Measurements from ENCODE around the gene NEDD8. TPM values are rescaled to one million over a fixed set of nuclear protein-coding genes. Genes with fewer than 3 reads are reported as not detected.

The NEDD8 gene
- total and polyA plus RNA-seq, 9 donors: 69.7 to 301 (median 134) TPM

DNA sequence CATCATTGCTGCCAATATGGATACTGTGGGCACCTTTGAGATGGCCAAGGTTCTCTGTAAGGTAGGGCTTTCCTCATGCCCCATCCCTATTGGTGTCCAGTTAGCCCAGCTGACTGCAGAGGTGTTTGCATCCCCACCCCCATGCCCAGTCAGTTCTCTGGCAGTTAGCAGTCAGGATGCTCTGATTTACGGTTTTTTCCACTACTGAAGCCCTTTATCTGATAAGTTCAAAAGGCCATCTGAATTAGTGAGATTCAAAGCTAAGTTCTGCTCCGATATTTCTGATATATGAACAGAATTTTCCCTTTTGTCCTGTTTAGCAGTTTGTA lies 1.3 kb upstream of the NEDD8 start:
- peak overlapping the region in 1 of 2 donors; percentile 74 for H3K27ac ChIP-seq
- no peaks in the 10 kb centered on the region for H3K36me3 ChIP-seq
- peak overlapping the region; percentile 84 for H3K4me3 ChIP-seq
- H3K27me3 ChIP-seq: no peaks in the 10 kb centered on the region
- intact Hi-C loops (cut with DNase I): loop anchor here in 1 of 4 donors (5.0 kb wide), 1 partner anchor 209 kb away; the partner anchor contains the start of gene SDR39U1
- 61 to 76% (median 70%) methylated on average over 2 of the region's 2 CpGs for WGBS, 3 donors
- peaks cover 8% of the 10 kb centered on the region for H3K4me1 ChIP-seq (ENCODE audit: insufficient read depth)
- DNase-seq: no peak
- H3K9me3 ChIP-seq: no peaks in the 10 kb centered on the region
- TF ChIP-seq POLR2A (IDR thresholded peaks at IDR 0.05) (no peak), EP300 (IDR thresholded peaks at IDR 0.05) (no peak)
- TF ChIP-seq, protein P1, sequence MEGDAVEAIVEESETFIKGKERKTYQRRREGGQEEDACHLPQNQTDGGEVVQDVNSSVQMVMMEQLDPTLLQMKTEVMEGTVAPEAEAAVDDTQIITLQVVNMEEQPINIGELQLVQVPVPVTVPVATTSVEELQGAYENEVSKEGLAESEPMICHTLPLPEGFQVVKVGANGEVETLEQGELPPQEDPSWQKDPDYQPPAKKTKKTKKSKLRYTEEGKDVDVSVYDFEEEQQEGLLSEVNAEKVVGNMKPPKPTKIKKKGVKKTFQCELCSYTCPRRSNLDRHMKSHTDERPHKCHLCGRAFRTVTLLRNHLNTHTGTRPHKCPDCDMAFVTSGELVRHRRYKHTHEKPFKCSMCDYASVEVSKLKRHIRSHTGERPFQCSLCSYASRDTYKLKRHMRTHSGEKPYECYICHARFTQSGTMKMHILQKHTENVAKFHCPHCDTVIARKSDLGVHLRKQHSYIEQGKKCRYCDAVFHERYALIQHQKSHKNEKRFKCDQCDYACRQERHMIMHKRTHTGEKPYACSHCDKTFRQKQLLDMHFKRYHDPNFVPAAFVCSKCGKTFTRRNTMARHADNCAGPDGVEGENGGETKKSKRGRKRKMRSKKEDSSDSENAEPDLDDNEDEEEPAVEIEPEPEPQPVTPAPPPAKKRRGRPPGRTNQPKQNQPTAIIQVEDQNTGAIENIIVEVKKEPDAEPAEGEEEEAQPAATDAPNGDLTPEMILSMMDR (IDR thresholded peaks at IDR 0.05): no peak

DNA sequence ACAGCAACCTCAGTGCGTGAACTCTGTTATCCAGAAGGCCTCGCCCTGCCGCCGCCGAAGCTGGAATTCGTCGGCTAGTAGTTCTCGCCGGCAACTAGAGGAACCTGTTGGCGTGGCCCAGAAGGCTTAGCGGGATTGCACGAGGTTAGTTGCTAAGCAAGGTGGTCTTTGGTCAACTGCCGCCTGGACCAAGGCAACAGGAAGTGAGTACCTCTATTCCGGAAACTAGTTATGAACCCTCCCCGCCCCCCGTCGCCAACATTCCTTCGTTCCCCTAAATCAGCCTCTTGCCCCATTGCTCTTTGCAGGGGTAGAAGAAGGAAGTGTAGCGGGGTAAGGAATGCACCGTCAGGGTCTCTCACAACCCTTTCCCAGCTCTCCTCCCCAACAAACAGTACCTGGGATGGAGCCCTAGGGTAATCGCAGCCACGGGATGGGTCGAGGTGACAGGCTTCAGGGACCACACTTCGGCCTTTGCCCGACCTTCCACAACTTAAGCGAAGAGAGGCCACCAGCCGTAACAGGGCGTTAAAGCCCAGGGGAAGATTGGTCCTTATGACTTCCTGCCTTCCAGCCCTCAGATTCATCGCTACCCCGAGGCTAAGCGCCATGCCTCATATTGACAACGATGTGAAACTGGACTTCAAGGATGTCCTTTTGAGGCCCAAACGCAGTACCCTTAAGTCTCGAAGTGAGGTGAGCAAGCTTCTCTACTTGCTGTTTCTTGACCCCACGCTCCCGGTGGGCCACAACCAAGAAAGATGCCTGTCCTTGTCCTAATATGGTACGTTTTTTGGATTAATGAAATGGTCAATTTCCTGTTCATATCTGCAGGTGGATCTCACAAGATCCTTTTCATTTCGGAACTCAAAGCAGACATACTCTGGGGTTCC lies 724 bp upstream of the NEDD8 start, which contains the start of gene GMPR2:
Gene GMPR2 (plus strand): TSS at position 285 of the 893 bp plus-strand sequence. CDS start 325 bp downstream, at position 610.
- H3K9me3 ChIP-seq: no peaks in the 10 kb centered on the region
- DNase-seq: no peak
- 3 to 6% (median 3%) methylated on average over 38 of the region's 38 CpGs for WGBS, 3 donors
- H3K4me1 ChIP-seq (ENCODE audit: insufficient read depth): peaks cover 8% of the 10 kb centered on the region
- no peaks in the 10 kb centered on the region for H3K27me3 ChIP-seq
- H3K4me3 ChIP-seq: peak within 1 kb of the TSS; percentile 84
- peak within 1 kb of the TSS; percentile 74 to 79 for H3K27ac ChIP-seq
- intact Hi-C loops (cut with DNase I): loop anchor here in 1 of 4 donors (5.0 kb wide), 1 partner anchor 209 kb away; the partner anchor contains the start of gene SDR39U1
- H3K36me3 ChIP-seq: no peaks in the 10 kb centered on the region
- TF ChIP-seq POLR2A (IDR thresholded peaks at IDR 0.05) (peak; percentile 38), EP300 (IDR thresholded peaks at IDR 0.05) (no peak)

DNA sequence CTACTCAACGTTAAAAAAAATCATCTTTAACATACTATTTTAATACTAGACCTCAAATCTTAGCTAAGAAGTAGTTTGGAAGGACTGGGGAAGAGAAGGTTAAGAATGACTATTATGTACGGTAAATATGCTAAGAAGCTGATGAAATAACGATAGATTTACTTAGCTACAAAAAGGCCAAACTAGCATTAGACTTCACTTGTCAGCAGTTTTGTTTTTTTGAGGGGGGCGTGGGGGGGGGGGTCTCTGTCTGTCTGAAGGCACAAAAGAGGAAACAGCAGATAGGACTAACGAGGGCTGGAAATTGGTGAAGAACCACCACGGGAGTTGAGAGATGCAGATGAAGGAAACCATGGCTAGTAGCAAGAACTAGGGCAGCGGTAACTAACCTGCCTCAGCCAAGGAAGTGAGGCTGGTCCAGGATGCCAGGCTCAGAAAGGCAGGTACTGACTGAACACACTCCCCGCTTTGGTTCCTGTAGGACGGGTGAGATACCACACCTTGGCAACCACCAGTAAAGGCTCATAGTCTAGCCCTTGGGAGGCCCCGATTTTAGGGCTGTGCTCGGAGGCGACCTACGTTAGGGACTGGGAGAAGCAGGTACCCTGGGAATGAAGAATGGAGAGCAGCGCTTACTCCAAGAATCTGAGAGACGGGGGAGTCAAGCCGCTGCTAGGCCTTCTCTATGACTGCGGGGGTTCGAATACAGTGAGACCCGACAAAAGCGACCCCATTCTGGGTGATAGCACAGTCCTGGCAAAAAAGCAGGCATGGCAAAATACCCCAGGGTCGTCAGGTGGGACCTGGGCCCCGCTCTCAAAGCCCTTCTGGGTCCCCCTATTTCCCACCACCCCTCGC lies 675 bp downstream of the NEDD8 start:
- 6 to 9% (median 7%) methylated on average over 20 to 23 of the region's 23 CpGs for WGBS, 3 donors

DNA sequence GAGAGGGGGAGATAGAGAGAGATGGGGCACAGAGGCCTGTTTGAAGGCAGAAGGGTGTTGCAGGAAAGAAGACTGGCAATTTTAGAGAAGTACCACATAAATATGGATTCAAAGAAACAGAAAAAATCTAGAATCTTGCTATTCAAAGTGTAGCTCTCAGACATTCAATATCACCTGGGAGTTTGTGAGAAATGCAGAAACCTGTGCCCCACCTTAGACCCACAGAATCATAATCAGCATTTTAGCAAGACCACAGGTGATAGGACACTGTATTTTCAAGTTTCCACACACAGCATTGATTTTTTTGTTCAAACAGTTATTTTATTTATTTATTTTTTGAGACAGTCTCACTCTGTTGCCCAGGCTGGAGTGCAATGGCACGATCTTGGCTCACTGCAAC lies 3.3 kb downstream of the NEDD8 start:
- Histone ChIP-seq H3K4me1 (ENCODE audit: insufficient read depth) (peaks cover 8% of the 10 kb centered on the region), H3K27me3 (no peaks in the 10 kb centered on the region), H3K4me3 (no peak overlapping the region), H3K36me3 (no peaks in the 10 kb centered on the region), H3K27ac (no peak overlapping the region), H3K9me3 (no peaks in the 10 kb centered on the region)
- WGBS, 3 donors: 0 to 94% (median 34%) methylated on average over 1 of the region's 1 CpG
- intact Hi-C loops (cut with DNase I): no loop called here
- DNase-seq: no peak
- no peak for TF ChIP-seq EP300 (IDR thresholded peaks at IDR 0.05)
- TF ChIP-seq, protein P1 (IDR thresholded peaks at IDR 0.05): no peak
- TF ChIP-seq POLR2A (IDR thresholded peaks at IDR 0.05): no peak

More for the DNA sequence above, 675 bp downstream of the NEDD8 start:
- Histone ChIP-seq H3K27me3 (no peaks in the 10 kb centered on the region), H3K9me3 (no peaks in the 10 kb centered on the region), H3K4me3 (peak overlapping the region; percentile 84), H3K27ac (peak overlapping the region; percentile 74 to 79), H3K36me3 (no peaks in the 10 kb centered on the region), H3K4me1 (ENCODE audit: insufficient read depth) (peaks cover 8% of the 10 kb centered on the region)
- TF ChIP-seq, protein P1 (IDR thresholded peaks at IDR 0.05): no peak
- TF ChIP-seq POLR2A (IDR thresholded peaks at IDR 0.05): no peak
- TF ChIP-seq EP300 (IDR thresholded peaks at IDR 0.05): no peak
- no peak for DNase-seq
- intact Hi-C loops (cut with DNase I): loop anchor here in 1 of 4 donors (5.0 kb wide), 1 partner anchor 211 kb away; the partner anchor contains the start of gene SDR39U1
